Hematopoietic multipotent progenitor cell (in vitro differentiated cells): ENCODE data around the gene TMEM191C. TPM values are rescaled to one million over a fixed set of nuclear protein-coding genes. Genes with fewer than 3 reads are reported as not detected.
"Not testable (repeated sequence)": the region's sequence is repeated elsewhere in the genome, so short reads cannot be mapped to it uniquely, and the experiment has no call there.

Source experiments
- DNase-seq, 3 donors: peaks; one replicate each; pipeline ENCODE4 v3.0.0-alpha.2; 2011 to 2015; ENCODE audit warnings: low read depth in 2 of 3, low spot score in 2 of 3
- total RNA-seq: library from RNA; depleted of rRNA; stranded (reverse); fragments of >200 nt; gene quantifications from one replicate; pipeline ENCODE4 v1.2.3, GENCODE V29; 2012

TMEM191C gene
- total RNA-seq: 1.6 TPM

GRCh38 chr22:21467337-21468193 lies at the start of gene TMEM191C:
TMEM191C (plus strand) TSS chr22:21467387; CDS start chr22:21467460, 73 bp downstream.
- DNase-seq: not testable (repeated sequence)

GRCh38 chr22:21417853-21418252 lies 49.3 kb upstream of the TMEM191C start:
- not testable (repeated sequence) for DNase-seq

- DNase-seq: not testable (repeated sequence)
Measured at GRCh38 chr22:21418974-21419638, 48.1 kb upstream of the TMEM191C start.

- not testable (repeated sequence) for DNase-seq
Measured at GRCh38 chr22:21420180-21420763, 46.9 kb upstream of the TMEM191C start.

- not testable (repeated sequence) for DNase-seq
Measured at GRCh38 chr22:21424084-21424709, 43.0 kb upstream of the TMEM191C start.

GRCh38 chr22:21434378-21435233 lies 32.6 kb upstream of the TMEM191C start:
- not testable (repeated sequence) for DNase-seq

- DNase-seq: not testable (repeated sequence)
Measured at GRCh38 chr22:21435998-21436810, 31.0 kb upstream of the TMEM191C start.

GRCh38 chr22:21438013-21438412 lies 29.2 kb upstream of the TMEM191C start:
- not testable (repeated sequence) for DNase-seq

- DNase-seq: not testable (repeated sequence)
Measured at GRCh38 chr22:21440018-21440636, 27.1 kb upstream of the TMEM191C start.

- not testable (repeated sequence) for DNase-seq
Measured at GRCh38 chr22:21440676-21441075, 26.5 kb upstream of the TMEM191C start.

GRCh38 chr22:21441170-21441569 lies 26.0 kb upstream of the TMEM191C start:
- not testable (repeated sequence) for DNase-seq

- DNase-seq: not testable (repeated sequence)
Measured at GRCh38 chr22:21442123-21442522, 25.1 kb upstream of the TMEM191C start.

GRCh38 chr22:21442646-21443045 lies 24.5 kb upstream of the TMEM191C start:
- not testable (repeated sequence) for DNase-seq

GRCh38 chr22:21443057-21443734 lies 24.0 kb upstream of the TMEM191C start:
- DNase-seq: no peak

- no peak for DNase-seq
Measured at GRCh38 chr22:21443735-21444421, 23.3 kb upstream of the TMEM191C start.

GRCh38 chr22:21444701-21445436 lies 22.3 kb upstream of the TMEM191C start:
- no peak for DNase-seq
